Fibroblast of pulmonary artery (primary cell): ENCODE measurements around the gene SMIM5.
A peak's percentile ranks its signal among the peaks of the same experiment; 100 is the strongest.

ENCODE experiments used
- DNase-seq: peaks from one replicate; pipeline ENCODE4 v3.0.0-alpha.2; 2010; ENCODE audit warnings: low read depth
- H3K4me3 ChIP-seq: replicated peaks from 2 replicates; pipeline ENCODE4 v1.5.1; 2011; ENCODE audit warnings: low read depth, mild to moderate bottlenecking, control low read depth, low read length, moderate library complexity
- CTCF ChIP-seq: IDR thresholded peaks from 2 replicates; pipeline ENCODE4 v1.5.1; 2011; ENCODE audit warnings: mild to moderate bottlenecking, control low read depth, low read length, inconsistent platforms; ENCODE audit errors: missing control alignments

Gene SMIM5

GRCh38 chr17:75595284-75595919 lies 37.8 kb upstream of the SMIM5 start:
- DNase-seq, result no peak

GRCh38 chr17:75595920-75596313 lies 37.3 kb upstream of the SMIM5 start:
- no peak overlapping the region for H3K4me3 ChIP-seq
- no peak for DNase-seq
- TF ChIP-seq CTCF, result no peak

More at GRCh38 chr17:75595284-75595919, 37.8 kb upstream of the SMIM5 start:
- H3K4me3 ChIP-seq, result no peak overlapping the region
- TF ChIP-seq CTCF, result no peak

DNA sequence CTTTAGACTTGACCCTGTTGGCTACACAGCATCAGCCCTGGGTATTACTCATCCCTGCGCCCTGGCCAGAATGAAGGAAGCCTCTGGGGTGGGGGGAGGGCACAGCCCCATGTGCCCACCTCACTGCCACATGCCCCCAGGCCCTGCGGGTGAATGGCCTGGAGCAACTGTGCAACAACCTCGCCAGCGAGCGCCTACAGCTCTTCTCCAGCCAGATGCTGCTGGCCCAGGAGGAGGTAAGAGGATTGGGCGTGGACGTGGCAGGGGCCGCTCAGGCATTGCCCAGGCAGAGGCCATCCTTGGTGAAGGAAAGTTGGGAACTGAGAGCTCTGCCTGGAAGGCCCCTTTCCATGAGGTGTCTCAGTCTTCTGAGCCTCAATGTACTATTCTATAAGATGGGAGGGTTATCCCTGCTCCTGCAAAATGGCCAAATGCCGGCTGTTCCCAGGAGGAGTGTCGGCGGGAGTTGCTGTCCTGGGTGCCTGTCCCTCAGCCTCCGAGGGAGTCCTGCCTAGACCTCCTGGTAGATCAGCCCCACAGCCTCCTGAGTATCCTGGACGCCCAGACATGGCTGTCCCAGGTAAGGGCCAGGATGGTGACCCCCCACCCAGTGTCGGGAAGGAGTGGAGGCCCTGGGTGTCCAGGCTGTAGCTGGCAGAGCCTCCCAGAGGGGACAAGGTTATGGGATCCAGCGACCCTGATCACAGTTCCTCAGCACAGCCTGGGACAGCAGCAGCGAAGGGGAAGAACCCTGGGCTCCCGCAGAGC lies 36.7 kb upstream of the SMIM5 start:
- no peak overlapping the region for H3K4me3 ChIP-seq
- no peak for TF ChIP-seq CTCF
- DNase-seq, result no peak

GRCh38 chr17:75601057-75601987 lies 31.9 kb upstream of the SMIM5 start:
- TF ChIP-seq CTCF, result peak; percentile 74
- H3K4me3 ChIP-seq, result no peak overlapping the region
- peak; percentile 46 for DNase-seq

DNA sequence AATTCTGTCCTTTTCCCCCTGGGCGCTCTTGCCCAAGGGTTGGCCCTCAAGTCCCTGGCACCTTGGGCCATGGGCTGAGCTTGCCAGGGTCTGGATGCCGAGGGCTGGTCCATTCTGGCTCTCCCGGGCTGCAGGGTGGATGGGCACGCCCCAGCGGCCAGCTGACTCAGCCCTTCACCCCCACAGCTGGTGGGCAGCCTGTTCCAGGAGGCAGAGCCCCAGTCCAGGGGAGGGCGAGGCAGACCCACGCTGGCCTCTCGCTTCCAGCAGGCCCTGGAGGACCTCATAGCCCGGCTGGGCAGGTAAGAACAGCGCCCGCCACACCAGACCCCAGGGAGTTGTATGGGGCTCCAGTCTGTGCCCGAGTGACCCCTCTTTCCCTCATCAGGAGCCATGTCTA lies 30.6 kb upstream of the SMIM5 start:
- DNase-seq, result no peak
- no peak overlapping the region for H3K4me3 ChIP-seq
- no peak for TF ChIP-seq CTCF

DNA sequence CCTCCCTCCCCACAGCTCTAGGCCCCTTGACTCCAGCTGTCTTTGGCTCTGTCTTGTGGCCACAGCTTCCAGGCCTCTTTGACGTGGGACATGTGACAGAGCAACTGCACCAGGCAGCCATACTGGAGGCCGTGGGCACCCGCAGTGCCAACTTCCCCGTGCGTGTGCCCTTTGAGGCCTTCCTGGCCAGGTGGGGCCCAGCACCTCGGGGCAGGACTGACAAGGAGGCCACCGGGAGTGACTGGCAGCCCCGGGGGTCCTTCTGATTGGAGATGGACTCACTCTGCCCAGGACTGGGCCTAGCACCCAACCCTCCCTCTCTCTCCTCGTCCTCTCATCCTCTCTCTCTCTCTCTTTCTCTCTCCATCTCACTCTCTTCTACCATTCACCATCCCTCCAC lies 30.1 kb upstream of the SMIM5 start:
- no peak for TF ChIP-seq CTCF
- DNase-seq, result no peak
- H3K4me3 ChIP-seq, result no peak overlapping the region
